Midbrain (tissue), 1 donor: ENCODE measurements around the gene CENPB.

Experiments
- DNase-seq: peaks from one replicate; lab custom pipeline; 2025; lab: John Stamatoyannopoulos, UW

Gene CENPB

DNA sequence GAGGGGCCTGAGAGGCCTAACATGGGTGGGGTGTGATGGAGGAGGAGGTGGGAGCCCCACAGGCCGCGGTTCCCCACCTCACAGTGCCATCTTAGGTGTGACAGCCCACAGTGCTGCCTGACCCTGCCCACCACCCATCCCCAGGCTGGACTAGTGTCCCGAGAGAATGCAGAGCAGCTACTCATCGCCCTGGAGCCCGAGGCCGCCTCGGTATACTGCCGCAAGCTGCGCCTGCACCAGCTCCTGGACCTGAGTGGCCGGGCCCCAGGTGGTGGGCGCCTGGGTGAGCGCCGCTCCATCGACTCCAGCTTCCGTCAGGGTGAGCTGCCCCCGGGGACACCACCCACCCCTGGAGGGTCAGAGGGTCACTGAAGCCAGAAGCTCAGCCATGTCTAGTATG lies 38.5 kb downstream of the CENPB start:
- no peak for DNase-seq

DNA sequence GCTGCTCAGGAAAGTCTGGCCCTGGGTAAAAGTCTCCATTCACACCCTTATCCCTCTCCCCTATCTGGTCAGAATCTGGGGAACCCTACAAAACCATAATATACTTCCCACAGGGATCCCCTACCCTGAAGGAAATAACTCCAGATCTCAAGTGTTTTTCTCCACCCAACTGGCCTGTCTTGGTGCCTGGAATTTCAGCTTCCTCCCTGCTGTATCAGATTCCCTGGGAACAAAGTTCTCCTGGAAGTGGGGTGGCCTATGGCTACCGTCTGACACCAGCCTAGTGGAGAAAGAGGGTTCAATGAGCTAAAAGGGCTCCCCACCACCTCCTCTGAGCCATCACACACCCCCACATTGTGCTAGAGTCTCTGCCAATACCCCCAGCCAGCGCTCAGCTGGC lies 39.1 kb downstream of the CENPB start:
- DNase-seq, result no peak

DNA sequence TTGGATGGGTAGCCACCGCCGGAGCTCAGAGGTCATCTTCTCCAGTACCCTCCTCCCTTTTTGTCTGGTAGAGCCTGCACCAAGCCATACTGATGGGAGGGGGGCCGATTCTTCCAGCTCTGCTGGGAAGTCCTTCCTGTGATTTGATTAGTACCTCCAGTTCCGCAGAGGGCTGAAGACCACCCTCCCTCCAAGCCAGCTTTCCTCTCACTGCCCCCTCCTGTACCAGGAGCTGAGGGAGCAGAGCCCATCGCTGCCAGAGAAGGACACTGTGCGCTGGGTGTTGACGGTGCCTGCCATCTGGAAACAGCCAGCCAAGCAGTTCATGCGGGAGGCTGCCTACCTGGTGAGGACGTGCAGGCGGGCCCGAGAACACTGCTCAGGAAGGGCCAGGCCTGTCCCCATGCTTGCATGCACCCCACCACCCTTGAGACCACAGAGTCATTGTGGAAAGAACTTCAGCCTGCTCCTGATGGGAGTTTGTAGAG lies 40.8 kb downstream of the CENPB start:
- no peak for DNase-seq

DNA sequence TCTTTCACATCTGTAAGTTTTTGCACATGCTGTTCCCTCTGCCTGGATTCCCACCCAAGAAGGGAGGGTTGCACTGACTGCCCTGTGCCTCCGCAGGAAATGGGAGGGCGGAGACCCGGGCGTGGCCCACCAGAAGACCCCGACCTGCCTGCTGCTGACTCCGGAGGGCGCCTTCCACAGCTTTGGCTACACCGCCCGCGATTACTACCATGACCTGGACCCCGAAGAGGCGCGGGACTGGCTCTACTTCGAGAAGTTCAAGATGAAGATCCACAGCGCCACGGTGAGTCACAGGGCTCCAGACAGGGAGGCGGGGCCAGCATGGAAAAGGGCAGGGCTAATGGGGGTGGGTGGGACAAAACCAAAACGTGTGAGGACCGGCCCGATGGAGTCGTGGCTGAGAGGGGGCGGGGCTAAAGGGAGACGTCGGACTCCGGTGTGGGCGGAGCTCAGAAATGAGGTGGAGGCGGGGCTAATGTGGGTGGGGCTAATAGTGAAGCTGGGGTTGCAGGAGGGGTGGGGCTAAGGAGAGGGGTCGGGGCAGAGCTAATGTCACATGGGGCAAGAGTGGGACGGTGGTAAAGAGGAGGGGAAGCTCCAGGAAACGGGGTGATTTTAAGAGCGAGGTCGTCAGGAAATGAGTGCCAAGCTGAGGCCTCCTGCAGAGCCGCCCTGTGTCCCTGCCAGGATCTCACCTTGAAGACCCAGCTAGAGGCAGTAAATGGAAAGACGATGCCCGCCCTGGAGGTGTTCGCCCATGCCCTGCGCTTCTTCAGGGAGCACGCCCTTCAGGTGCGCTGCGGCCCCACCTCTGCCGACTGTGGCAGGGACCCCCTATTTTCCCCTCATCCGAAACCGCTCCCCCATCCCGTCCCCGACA lies 41.5 kb downstream of the CENPB start:
- no peak for DNase-seq

DNA sequence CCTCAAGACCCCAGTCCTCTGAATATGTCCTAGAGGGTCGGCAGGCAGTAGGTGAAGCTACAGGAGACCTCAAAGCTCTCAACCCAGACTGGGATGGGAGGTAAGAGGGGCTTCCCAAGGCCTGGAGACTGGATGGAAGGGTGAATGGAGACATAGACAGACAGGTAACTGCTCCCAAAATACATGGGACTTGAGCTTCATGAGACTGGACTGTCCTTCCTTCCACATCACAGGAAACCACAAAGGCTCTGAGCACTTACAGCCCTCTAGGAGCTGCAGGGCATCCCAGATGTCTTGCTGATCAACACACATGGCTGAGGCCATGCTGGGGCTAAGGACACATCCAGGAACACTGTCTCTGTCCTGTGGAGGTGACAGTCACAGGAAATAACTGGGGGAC lies 42.5 kb downstream of the CENPB start:
- DNase-seq, result no peak

DNA sequence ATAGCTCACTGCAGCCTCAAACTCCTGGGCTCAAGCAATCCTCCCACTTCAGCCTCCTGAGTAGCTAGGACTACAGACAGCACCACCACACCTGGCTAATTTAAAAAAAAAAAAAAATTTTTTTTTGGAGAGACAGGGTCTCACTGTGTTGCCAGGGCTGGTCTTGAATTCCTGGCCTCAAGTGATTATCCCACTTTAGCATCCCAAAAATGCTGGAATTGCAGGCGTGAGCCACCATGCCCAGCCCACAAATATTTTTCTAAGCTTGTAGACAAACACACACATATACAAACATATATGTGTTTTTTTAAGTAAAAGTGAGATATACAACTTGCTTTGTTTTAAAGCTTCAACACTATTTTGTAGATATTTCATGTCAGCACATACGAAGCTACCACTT lies 43.3 kb downstream of the CENPB start:
- no peak for DNase-seq

DNA sequence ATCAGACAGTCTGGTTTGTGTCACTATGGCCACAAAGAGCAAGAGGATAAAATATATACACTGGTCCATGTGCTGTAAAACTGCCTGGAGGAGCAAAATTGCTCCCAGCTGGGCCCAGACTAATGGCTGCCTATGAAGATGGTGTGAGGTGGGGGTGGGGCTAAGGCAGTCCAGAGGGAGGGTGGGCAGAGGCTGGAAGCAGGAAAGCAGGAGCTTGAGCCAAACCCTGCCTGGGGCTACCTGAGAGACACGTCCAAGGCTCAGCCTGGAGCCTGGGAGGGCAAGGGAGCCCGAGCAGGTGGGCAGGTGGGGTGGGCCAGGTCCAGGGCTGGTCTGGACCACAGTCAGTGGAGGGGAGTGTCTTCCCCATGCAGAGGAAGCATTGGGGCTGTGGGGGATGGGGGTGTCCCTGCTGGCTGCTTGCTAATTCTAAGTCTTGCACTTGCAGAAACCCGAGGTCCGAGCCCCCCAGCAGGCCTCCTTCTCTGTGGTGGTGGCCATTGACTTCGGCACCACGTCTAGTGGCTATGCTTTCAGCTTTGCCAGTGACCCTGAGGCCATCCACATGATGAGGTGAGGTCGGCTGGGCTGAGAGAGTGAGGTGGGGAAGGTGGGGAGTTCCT lies 44.6 kb downstream of the CENPB start:
- DNase-seq, result no peak

DNA sequence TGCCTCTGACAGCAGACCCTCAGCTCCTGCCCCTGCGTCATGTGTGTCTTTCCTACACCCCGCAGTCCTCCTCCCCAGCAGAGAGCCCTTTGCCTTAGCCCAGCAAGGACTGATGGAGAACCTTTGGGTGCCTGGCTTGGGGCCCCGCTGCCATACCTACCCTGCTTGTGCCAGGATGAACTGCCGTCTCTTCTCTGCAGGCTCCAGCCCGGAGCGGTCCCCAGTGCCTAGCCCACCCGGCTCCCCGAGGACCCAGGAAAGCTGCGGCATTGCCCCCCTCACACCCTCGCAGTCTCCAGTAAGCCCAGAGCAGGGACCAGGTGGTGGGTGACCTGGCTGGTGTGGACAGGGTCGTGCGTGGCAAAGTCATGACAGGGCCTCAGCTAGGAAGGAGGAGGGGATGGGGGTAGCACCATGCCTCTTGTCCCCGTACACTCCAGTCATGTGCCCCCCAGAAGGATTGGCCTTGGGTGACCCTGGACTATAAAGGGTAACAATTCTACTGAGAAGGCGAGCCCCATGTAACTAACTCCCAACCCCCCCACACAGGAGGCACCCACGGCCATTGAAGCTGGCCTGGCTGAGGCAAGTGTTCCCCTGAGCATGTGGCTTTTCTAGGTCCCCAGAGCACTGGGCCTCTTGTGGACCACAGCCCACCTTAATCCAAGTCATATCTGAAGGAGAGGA lies 45.8 kb downstream of the CENPB start:
- DNase-seq, result no peak

DNA sequence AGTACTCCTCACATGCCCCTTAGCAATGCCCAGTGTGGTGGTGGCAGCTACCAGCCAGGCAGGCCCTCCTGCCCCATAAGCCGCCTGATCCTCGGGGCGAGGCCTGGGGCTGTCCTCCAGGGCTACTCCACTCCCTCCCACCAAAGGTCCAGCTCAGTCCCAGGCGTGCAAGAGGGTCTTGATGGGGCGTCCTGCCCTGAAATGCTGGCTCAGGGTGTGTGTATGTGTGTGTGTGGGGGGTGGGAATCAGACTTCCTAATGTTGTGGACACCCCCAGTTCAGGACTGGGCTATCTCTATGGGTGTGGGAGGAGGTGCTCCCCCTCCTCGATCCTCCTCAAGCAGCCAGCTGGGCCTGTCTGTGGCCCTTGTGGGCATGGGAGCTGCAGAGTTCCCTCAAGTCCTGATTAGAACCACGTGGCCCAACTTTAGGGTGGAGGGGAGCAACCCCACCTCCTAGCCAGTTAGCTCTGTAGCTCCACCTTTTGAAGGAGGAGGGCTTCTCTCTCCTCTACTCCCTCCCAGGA lies 46.6 kb downstream of the CENPB start:
- no peak for DNase-seq

DNA sequence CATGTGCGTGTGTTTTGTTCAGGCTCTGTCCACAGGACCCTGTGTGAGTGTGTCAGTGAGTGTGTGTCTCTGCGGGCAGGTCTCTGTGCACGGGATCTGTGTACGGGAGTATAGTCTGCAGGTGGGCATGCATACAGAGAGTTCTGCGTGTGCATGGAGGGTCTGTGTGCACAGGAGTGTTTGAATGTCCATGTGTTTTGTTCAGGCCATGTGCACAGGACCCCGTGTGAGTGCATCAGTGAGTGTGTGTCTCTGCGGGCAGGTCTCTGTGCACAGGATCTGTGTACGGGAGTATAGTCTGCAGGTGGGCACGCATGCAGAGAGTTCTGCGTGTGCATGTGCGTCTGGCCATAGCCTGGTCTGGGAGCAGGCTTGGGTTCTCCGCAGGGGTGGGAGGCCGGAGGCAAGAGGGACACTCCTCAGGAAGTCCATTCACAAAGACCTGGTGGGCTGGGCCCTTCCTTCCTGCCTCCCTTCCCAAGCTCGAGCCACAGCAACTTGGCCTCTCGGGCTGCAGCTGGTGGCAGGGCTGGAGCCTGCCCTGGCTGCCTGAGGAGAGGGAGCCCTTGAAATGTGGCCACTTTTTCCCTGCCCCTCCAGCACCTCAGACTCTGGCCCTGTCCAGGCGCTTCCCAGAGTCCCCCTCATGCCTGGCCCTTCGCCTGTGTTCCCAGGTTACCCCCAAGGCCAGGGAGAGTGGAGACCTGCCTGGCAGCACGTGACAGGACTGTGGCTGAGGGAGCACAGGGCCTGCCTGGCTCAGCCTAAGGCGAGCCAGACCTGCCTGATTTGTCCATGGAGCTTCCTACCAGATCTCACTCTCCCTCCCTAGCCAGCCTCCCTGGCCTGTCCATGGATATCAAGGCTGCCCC lies 47.2 kb downstream of the CENPB start:
- DNase-seq, result no peak

DNA sequence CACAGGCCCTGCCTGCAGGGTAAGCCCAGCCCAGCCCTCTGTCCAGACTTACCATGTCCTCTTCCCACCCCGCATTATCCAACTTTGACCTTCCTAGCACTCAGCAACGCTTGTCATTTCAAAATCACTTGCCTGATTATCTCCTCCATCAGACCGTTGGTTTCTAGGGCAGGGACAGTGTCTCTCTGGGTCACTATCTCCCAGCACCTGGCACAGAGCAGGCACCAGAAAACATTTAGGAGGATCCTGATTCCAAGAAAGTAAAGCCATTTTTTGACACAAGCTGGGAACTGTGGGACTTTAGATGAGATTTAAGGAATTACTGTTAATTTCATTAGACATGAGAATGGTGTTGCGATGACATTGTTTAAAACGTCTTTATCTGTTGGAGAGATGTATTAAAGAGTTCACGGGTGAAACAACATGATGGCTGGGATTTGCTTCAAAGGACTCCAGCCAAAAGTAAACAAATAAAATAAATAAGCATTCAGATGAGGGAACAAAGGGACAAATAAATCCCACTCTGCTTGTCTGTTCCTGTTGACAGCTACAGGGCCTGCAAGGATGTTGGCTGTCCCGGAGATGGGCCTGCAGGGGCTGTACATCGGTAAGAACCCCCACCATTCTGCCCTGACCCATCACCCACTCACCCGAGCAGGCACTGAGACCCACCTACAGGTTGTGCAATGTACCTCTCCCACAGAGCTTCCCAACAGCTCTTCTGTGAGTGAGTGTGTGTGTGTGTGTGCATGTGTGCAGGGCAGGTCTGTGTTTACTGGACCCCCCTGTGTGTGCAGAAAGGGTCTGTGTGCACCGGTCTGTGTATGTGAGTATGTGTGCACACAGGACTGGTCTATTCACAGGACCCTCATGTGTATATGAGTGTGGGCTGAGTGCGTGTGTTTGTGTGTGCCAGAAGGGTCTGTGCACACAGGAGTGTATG lies 48.2 kb downstream of the CENPB start:
- no peak for DNase-seq

DNA sequence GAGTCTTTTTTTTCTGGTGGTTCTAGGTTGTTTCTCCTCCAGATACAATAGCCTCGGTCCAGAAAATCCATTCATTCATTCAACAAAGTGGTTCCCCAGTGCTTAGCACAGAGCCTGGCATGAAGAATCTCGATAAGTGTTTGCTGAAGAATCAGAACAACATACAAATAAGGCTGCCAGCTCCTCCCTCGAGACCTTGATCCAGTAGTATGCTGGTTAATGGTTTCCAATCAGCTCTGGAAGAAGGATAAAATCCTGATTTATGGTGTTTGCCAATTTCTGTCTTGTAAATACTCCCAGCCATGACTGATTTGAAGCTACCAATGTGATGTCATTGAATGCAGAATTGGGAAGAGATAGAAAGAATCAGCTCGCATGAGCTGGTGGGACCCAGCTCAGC lies 50.8 kb downstream of the CENPB start:
- no peak for DNase-seq

DNA sequence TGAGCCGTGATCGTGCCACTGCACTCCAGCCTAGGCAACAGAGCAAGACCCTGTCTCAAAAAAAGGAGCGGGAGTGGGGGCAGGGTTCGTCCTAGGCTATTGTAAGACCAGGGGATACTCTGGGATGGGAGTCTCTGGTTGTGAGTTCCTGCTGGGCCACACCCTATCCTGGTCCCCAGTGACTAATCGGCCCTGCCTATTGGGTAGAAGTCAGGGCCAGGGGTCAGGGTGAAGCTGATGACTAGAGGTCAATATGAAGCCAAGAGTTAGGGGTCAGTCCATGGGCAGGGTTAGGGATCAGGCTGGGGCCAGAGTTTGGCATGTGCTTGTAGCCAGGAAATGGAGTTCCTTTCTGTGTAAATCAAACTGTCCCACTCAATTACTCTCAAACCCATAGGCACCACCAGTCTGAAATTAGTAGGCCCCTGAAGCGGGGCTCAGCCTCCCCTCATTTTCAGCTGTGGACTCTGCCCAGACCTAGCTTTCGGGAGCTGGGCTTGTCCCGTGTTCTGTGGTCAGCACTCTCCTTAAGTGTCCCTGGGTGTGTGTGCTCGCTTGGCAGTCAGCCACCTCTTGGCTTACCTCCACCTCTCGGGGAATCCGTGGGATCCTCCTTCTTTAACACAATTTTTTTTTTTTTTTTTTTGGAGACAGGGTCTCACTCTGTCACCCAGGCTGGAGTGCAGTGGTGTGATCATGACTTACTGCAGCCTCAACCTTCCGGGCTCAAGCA lies 52.3 kb downstream of the CENPB start:
- no peak for DNase-seq
